Non-pigmented ciliary epithelial cell (primary cell): ENCODE results near the gene ADORA1.

Experiments used
- DNase-seq: peaks from one replicate; pipeline ENCODE4 v3.0.0-alpha.2; 2010; ENCODE audit warnings: low read depth

The ADORA1 gene

GRCh38 chr1:203186446-203187303 is 59.1 kb downstream of the ADORA1 start, which contains the start of gene CHI3L1:
CHI3L1 (minus strand) TSS chr1:203186704; CDS start chr1:203186623, 81 bp downstream.
- DNase-seq, result no peak

GRCh38 chr1:203187304-203187685 is 59.8 kb downstream of the ADORA1 start:
- no peak for DNase-seq

GRCh38 chr1:203187689-203188264 is 60.3 kb downstream of the ADORA1 start:
- no peak for DNase-seq

GRCh38 chr1:203188686-203189232 is 61.2 kb downstream of the ADORA1 start:
- DNase-seq, result no peak

- DNase-seq, result no peak
Measured at GRCh38 chr1:203189951-203190352, 62.4 kb downstream of the ADORA1 start.

GRCh38 chr1:203190949-203191348 is 63.4 kb downstream of the ADORA1 start:
- no peak for DNase-seq

GRCh38 chr1:203196371-203196770 is 68.8 kb downstream of the ADORA1 start:
- no peak for DNase-seq

- peak; percentile 48 for DNase-seq
Measured at GRCh38 chr1:203197625-203198024, 70.1 kb downstream of the ADORA1 start.

GRCh38 chr1:203199002-203199401 is 71.5 kb downstream of the ADORA1 start:
- DNase-seq, result no peak

- DNase-seq, result no peak
Measured at GRCh38 chr1:203199481-203199815, 71.9 kb downstream of the ADORA1 start.

- no peak for DNase-seq
Measured at GRCh38 chr1:203199816-203200571, 72.5 kb downstream of the ADORA1 start.

- DNase-seq, result no peak
Measured at GRCh38 chr1:203200916-203201315, 73.4 kb downstream of the ADORA1 start.

- DNase-seq, result no peak
Measured at GRCh38 chr1:203201516-203202205, 74.1 kb downstream of the ADORA1 start.

- peak; percentile 32 for DNase-seq
Measured at GRCh38 chr1:203202431-203203245, 75.1 kb downstream of the ADORA1 start.

- no peak for DNase-seq
Measured at GRCh38 chr1:203204756-203205155, 77.2 kb downstream of the ADORA1 start.

- DNase-seq, result no peak
Measured at GRCh38 chr1:203206129-203206687, 78.7 kb downstream of the ADORA1 start.

- no peak for DNase-seq
Measured at GRCh38 chr1:203207751-203208150, 80.2 kb downstream of the ADORA1 start.

GRCh38 chr1:203208181-203208580 is 80.7 kb downstream of the ADORA1 start:
- no peak for DNase-seq

- DNase-seq, result no peak
Measured at GRCh38 chr1:203210350-203210749, 82.8 kb downstream of the ADORA1 start.

GRCh38 chr1:203210988-203211387 is 83.5 kb downstream of the ADORA1 start:
- DNase-seq, result no peak

GRCh38 chr1:203211812-203212211 is 84.3 kb downstream of the ADORA1 start:
- no peak for DNase-seq
